ENCODE data around the gene BAAT.
"Not testable (repeated sequence)": the region's sequence is repeated elsewhere in the genome, so short reads cannot be mapped to it uniquely, and the experiment has no call there.

BAAT gene

DNA sequence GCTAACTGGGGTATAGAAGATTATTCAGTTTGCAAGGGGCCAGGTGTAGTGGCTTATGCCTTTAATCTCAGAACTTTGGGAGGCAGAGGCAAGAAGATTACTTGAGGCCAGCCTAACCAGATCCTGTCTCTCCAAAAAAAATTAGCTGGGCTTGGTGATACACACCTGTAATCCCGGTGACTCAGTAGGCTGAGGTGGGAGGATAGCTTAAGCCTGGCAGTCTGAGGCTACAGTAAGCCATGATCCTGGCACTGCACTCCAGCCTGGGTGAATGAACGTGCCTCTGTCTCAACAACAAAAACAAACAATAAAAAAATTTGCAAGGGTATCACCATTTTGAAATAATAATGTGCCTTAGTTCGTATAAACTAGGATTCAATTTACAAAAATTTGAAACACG lies 51.3 kb downstream of the BAAT start:
- Histone ChIP-seq H3K27ac (ENCODE audit: low read depth, low read length) (no peak overlapping the region), H3K4me2 (ENCODE audit: low read depth, low read length, poor library complexity, severe bottlenecking) (no peak overlapping the region), H3K79me2 (ENCODE audit: insufficient read depth, low read length) (no peaks in the 10 kb centered on the region), H3K4me3 (ENCODE audit: insufficient read depth, low read length, poor library complexity, severe bottlenecking) (no peak overlapping the region), H3F3A (ENCODE audit: insufficient read depth) (no peaks in the 10 kb centered on the region), H3K36me3 (ENCODE audit: low read length) (no peaks in the 10 kb centered on the region), H3K9me2 (replicated peaks; ENCODE audit: insufficient read depth, low read length) (no peaks in the 10 kb centered on the region), H3K9me3 (ENCODE audit: insufficient read depth, low read length) (no peaks in the 10 kb centered on the region), H4K20me1 (ENCODE audit: low read depth, low read length) (no peaks in the 10 kb centered on the region), H3K27me3 (ENCODE audit: low read length) (no peaks in the 10 kb centered on the region), H2AFZ (ENCODE audit: low read depth, low read length, severe bottlenecking) (no peak overlapping the region), H3K9ac (ENCODE audit: low read length) (no peak overlapping the region)
- TF ChIP-seq, protein P1, sequence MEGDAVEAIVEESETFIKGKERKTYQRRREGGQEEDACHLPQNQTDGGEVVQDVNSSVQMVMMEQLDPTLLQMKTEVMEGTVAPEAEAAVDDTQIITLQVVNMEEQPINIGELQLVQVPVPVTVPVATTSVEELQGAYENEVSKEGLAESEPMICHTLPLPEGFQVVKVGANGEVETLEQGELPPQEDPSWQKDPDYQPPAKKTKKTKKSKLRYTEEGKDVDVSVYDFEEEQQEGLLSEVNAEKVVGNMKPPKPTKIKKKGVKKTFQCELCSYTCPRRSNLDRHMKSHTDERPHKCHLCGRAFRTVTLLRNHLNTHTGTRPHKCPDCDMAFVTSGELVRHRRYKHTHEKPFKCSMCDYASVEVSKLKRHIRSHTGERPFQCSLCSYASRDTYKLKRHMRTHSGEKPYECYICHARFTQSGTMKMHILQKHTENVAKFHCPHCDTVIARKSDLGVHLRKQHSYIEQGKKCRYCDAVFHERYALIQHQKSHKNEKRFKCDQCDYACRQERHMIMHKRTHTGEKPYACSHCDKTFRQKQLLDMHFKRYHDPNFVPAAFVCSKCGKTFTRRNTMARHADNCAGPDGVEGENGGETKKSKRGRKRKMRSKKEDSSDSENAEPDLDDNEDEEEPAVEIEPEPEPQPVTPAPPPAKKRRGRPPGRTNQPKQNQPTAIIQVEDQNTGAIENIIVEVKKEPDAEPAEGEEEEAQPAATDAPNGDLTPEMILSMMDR (IDR thresholded peaks at IDR 0.05; ENCODE audit: insufficient read depth, low read length, poor library complexity, severe bottlenecking), result no peak
- TF ChIP-seq EZH2phosphoT487 (conservative IDR thresholded peaks at IDR 0.05; ENCODE audit: low read length), result no peak

DNA sequence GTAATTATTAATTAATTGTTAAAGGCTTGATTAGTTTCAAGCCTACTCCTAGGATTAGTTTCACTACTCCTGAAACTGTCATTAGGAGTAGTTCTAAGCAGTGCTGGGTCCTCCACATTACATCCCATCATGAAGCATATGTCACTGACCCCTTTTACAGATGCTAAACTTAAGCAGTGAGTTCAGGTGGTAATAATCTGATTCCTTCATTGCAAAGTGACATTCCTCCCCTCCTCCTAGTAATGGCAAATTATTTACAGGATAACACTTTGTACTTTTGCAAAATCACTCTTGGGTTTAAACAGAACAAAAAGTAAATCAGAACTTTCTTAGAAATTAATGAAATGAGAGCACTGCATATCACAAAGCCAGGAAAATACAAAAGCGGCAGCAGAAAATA lies 52.4 kb downstream of the BAAT start:
- H3K27me3 ChIP-seq (ENCODE audit: low read length), result no peaks in the 10 kb centered on the region
- H3K79me2 ChIP-seq (ENCODE audit: insufficient read depth, low read length), result no peaks in the 10 kb centered on the region
- no peaks in the 10 kb centered on the region for H3F3A ChIP-seq (ENCODE audit: insufficient read depth)
- H3K36me3 ChIP-seq (ENCODE audit: low read length), result no peaks in the 10 kb centered on the region
- H4K20me1 ChIP-seq (ENCODE audit: low read depth, low read length), result no peaks in the 10 kb centered on the region
- H3K4me3 ChIP-seq (ENCODE audit: insufficient read depth, low read length, poor library complexity, severe bottlenecking), result no peak overlapping the region
- H3K9me3 ChIP-seq (ENCODE audit: insufficient read depth, low read length), result no peaks in the 10 kb centered on the region
- TF ChIP-seq, protein P1 (IDR thresholded peaks at IDR 0.05; ENCODE audit: insufficient read depth, low read length, poor library complexity, severe bottlenecking), result no peak
- TF ChIP-seq EZH2phosphoT487 (conservative IDR thresholded peaks at IDR 0.05; ENCODE audit: low read length), result no peak
- H3K9ac ChIP-seq (ENCODE audit: low read length), result no peak overlapping the region
- no peak overlapping the region for H3K4me2 ChIP-seq (ENCODE audit: low read depth, low read length, poor library complexity, severe bottlenecking)
- no peaks in the 10 kb centered on the region for H3K9me2 ChIP-seq (replicated peaks; ENCODE audit: insufficient read depth, low read length)
- no peak overlapping the region for H2AFZ ChIP-seq (ENCODE audit: low read depth, low read length, severe bottlenecking)
- no peak overlapping the region for H3K27ac ChIP-seq (ENCODE audit: low read depth, low read length)

DNA sequence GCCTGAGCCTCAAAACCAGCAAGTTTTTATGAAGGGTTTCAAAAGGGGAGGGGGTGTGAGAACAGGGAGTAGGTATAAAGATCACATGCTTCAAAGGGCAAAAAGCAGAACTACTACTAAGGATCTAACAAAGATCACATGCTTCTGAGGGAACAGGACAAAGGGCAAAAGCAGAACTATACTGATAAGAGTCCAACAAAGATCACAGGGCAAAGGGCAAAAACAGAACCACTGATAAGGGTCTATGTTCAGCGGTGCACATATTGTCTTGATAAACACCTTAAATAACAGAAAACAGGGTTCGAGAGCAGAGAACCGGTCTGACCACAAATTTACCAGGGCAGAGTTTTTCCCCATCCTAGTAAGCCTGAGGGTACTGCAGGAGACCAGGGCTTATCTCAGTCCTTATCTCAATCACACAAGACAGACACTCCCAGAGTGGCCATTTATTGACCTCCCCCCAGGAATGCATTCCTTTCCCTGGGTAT lies 57.3 kb downstream of the BAAT start:
- not testable (repeated sequence) for H4K20me1 ChIP-seq (ENCODE audit: low read depth, low read length); H3K27me3 ChIP-seq (ENCODE audit: low read length); H3F3A ChIP-seq (ENCODE audit: insufficient read depth); H3K4me3 ChIP-seq (ENCODE audit: insufficient read depth, low read length, poor library complexity, severe bottlenecking); H3K79me2 ChIP-seq (ENCODE audit: insufficient read depth, low read length); H3K9me2 ChIP-seq (replicated peaks; ENCODE audit: insufficient read depth, low read length); H2AFZ ChIP-seq (ENCODE audit: low read depth, low read length, severe bottlenecking); H3K27ac ChIP-seq (ENCODE audit: low read depth, low read length); H3K9ac ChIP-seq (ENCODE audit: low read length); H3K36me3 ChIP-seq (ENCODE audit: low read length); H3K9me3 ChIP-seq (ENCODE audit: insufficient read depth, low read length); H3K4me2 ChIP-seq (ENCODE audit: low read depth, low read length, poor library complexity, severe bottlenecking)

DNA sequence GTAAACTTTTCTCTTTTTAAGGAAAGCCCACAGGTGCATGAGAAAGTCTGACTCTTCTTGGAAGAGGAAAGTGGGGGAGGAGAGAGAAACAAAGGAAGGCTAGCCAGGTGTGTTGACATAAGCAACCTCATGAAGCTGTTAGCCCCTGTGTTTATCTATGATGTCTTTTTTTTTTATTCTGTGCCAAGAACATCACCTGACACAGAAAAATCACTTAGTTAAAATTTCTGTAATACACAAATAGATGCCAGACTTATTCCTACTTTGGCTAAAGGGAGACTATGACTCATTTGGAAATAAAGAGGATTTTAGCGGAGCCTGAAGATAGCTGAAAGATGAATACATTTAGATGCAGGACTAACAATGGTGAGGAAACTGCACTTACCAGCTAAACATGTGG lies 58.3 kb downstream of the BAAT start:
- Histone ChIP-seq H3K36me3 (ENCODE audit: low read length) (no peaks in the 10 kb centered on the region), H3K79me2 (ENCODE audit: insufficient read depth, low read length) (no peaks in the 10 kb centered on the region), H3K4me3 (ENCODE audit: insufficient read depth, low read length, poor library complexity, severe bottlenecking) (no peak overlapping the region), H2AFZ (ENCODE audit: low read depth, low read length, severe bottlenecking) (no peak overlapping the region), H3K4me2 (ENCODE audit: low read depth, low read length, poor library complexity, severe bottlenecking) (no peak overlapping the region), H3K9me2 (replicated peaks; ENCODE audit: insufficient read depth, low read length) (no peaks in the 10 kb centered on the region), H3K27me3 (ENCODE audit: low read length) (no peaks in the 10 kb centered on the region), H3K27ac (ENCODE audit: low read depth, low read length) (no peak overlapping the region), H3K9ac (ENCODE audit: low read length) (no peak overlapping the region), H4K20me1 (ENCODE audit: low read depth, low read length) (no peaks in the 10 kb centered on the region), H3F3A (ENCODE audit: insufficient read depth) (no peaks in the 10 kb centered on the region), H3K9me3 (ENCODE audit: insufficient read depth, low read length) (no peaks in the 10 kb centered on the region)
- TF ChIP-seq, protein P1 (IDR thresholded peaks at IDR 0.05; ENCODE audit: insufficient read depth, low read length, poor library complexity, severe bottlenecking), result no peak
- no peak for TF ChIP-seq EZH2phosphoT487 (conservative IDR thresholded peaks at IDR 0.05; ENCODE audit: low read length)

Data from SU-DHL-6 (cell line).